Esophagus squamous epithelium (tissue), 5 donors: Measurements from ENCODE around the gene PRKAR1B. TPM values are rescaled to one million over a fixed set of nuclear protein-coding genes. Genes with fewer than 3 reads are reported as not detected.

Experiments used
- DNase-seq: peaks from one replicate; lab custom pipeline; 2025; lab: John Stamatoyannopoulos, UW
- H3K27ac ChIP-seq, 4 donors: fragments of 200-600 bp; sonication (generic); one replicate each; pipeline ENCODE4 v1.5.1; 2016 to 2019; ENCODE audit warnings: mild to moderate bottlenecking in 1 of 4
- H3K27me3 ChIP-seq, 4 donors: fragments of 200-600 bp; sonication (generic); 1 replicate in 3 of 4; 2 replicates in 1 of 4; pipeline versions ENCODE4 v1.5.1 to v1.6.0; 2017 to 2021; ENCODE audit warnings: antibody characterized with exemption in 1 of 4
- H3K36me3 ChIP-seq, 3 donors: fragments of 200-600 bp; sonication (generic); one replicate each; pipeline ENCODE4 v1.5.1; 2016 to 2019
- H3K4me1 ChIP-seq, 3 donors: fragments of 200-600 bp; sonication (generic); one replicate each; pipeline ENCODE4 v1.5.1; 2017 to 2019
- H3K4me3 ChIP-seq, 4 donors: fragments of 200-600 bp; sonication (generic); 1 replicate in 3 of 4; 2 replicates in 1 of 4; pipeline ENCODE4 v1.5.1; 2016 to 2019; ENCODE audit warnings: mild to moderate bottlenecking in 2 of 4, moderate library complexity in 1 of 4
- H3K9me3 ChIP-seq, 3 donors: fragments of 200-600 bp; sonication (generic); one replicate each; pipeline ENCODE4 v1.5.1; 2016 to 2019
- POLR2A ChIP-seq, 4 donors: fragments of 450-650 bp; IDR thresholded peaks; one replicate each; pipeline ENCODE4 v1.6.1; 2017; ENCODE audit warnings: antibody characterized with exemption in 4 of 4, mild to moderate bottlenecking in 4 of 4, moderate library complexity in 3 of 4
- WGBS, 2 donors: methylation state at CpG; one replicate each; pipeline ENCODE4 v1.1.5; 2018; 5-methylcytosine and 5-hydroxymethylcytosine counted together
- intact Hi-C: fragments of 100-400 bp; cut with DNase I; formaldehyde crosslinking; loops from one replicate; pipeline ENCODE4 v1.15.0; 2022
- total RNA-seq, 4 donors: library from RNA; depleted of rRNA; stranded (reverse); fragments of >200 nt; gene quantifications; one replicate each; pipeline ENCODE4 v1.1.0, GENCODE V29; 2016
- TF ChIP-seq, protein P1 (sequence below), 6 experiments: fragments of 450-650 bp in 4 of 6; fragments of 200-600 bp in 2 of 6; sonication (generic) in 2 of 6; IDR thresholded peaks; one replicate each; pipeline ENCODE4 v1.5.1; 2016 to 2019; ENCODE audit warnings: antibody characterized with exemption in 6 of 6, mild to moderate bottlenecking in 4 of 6, moderate library complexity in 4 of 6
- donor health status: DM: yes; HTN: yes; CAD: no.

The PRKAR1B gene
- total RNA-seq, 4 donors from 2014 or later, result 10.2 to 13.1 (median 12.5) TPM

DNA sequence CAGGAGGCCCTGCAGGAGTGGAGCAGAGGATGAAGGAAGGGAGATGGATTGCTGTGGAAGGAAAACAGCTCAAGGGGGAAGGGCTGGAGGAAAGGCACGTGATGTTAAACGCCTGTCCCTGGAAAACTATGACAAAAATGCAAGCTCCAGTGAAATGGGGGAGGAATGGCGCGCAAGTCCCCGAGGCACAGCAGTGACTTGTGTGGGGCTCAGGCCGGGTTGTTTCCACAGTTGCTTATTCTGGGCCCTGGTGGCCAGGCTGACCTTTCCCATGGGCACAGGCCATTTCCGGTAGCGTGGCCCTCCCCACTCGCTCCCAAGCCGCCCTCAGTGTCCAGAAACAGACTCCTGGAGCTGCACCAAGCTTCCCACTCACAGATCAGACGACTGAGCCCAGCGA lies 139.3 kb downstream of the PRKAR1B start:
- Histone ChIP-seq H3K27ac (peak overlapping the region in 3 of 4 donors; percentile 16 to 53 (median 29)), H3K4me1 (peaks cover 0 to 22% (median 0%) of the 10 kb centered on the region in 3 donors), H3K27me3 (no peaks in the 10 kb centered on the region), H3K4me3 (no peak overlapping the region), H3K9me3 (no peaks in the 10 kb centered on the region), H3K36me3 (peaks cover 0 to 34% (median 0%) of the 10 kb centered on the region in 3 donors)
- WGBS, 2 donors, result 75 to 96% methylated on average over 6 of the region's 12 CpGs
- no peak for TF ChIP-seq POLR2A (IDR thresholded peaks at IDR 0.05)
- TF ChIP-seq, protein P1, sequence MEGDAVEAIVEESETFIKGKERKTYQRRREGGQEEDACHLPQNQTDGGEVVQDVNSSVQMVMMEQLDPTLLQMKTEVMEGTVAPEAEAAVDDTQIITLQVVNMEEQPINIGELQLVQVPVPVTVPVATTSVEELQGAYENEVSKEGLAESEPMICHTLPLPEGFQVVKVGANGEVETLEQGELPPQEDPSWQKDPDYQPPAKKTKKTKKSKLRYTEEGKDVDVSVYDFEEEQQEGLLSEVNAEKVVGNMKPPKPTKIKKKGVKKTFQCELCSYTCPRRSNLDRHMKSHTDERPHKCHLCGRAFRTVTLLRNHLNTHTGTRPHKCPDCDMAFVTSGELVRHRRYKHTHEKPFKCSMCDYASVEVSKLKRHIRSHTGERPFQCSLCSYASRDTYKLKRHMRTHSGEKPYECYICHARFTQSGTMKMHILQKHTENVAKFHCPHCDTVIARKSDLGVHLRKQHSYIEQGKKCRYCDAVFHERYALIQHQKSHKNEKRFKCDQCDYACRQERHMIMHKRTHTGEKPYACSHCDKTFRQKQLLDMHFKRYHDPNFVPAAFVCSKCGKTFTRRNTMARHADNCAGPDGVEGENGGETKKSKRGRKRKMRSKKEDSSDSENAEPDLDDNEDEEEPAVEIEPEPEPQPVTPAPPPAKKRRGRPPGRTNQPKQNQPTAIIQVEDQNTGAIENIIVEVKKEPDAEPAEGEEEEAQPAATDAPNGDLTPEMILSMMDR (IDR thresholded peaks at IDR 0.05), result no peak
- DNase-seq, result no peak
- intact Hi-C loops, result no loop called here

DNA sequence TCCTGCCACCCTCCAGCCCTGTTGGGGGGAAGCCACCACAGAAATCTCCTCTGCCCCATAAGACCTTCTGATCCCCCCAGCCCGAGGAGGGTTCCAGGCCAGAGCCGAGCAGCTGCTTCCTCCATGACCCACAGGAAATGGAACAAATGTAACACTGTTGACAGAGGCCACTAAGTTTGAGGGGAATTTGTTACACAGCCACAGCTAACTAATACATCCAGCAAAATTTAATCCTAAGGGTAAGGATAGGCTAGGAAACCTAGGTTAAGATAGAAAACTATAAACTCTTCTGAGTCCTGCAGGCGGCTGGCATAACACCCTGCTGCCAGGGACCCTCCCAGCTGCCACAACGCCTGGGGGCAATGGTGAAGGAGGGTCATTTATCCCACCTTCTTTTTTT lies 140.6 kb downstream of the PRKAR1B start:
- Histone ChIP-seq H3K4me1 (peaks cover 0 to 20% (median 0%) of the 10 kb centered on the region in 3 donors), H3K9me3 (no peaks in the 10 kb centered on the region), H3K36me3 (peaks cover 0 to 43% (median 0%) of the 10 kb centered on the region in 3 donors), H3K4me3 (no peak overlapping the region), H3K27me3 (no peaks in the 10 kb centered on the region), H3K27ac (no peak overlapping the region)
- TF ChIP-seq, protein P1 (IDR thresholded peaks at IDR 0.05), result no peak
- no peak for TF ChIP-seq POLR2A (IDR thresholded peaks at IDR 0.05)
- 86 to 91% methylated on average over 2 to 3 of the region's 4 CpGs for WGBS, 2 donors
- intact Hi-C loops, result no loop called here
- no peak for DNase-seq

DNA sequence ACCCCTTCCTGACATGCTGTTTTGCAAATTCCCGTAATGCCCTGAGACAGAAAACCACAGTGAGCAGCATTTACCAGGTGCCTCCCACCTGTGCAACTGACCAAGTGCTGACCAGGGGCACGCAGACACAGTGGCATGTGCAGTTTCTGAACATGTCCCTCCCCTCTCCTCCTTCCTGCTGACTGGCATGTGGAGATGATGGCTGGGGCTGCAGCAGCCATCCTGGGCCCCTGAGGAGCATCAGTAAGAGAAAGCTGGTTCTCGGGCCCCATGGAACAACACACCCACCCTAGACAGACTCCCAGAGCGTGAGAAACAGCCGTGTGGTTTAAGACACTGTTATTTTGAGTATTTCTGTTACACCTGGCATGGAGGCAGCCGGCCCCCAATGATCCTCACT lies 141.2 kb downstream of the PRKAR1B start:
- no peak overlapping the region for H3K4me3 ChIP-seq
- no peak for DNase-seq
- WGBS, 2 donors, result 88 to 90% methylated on average over 4 to 5 of the region's 6 CpGs
- H3K36me3 ChIP-seq, result peaks cover 0 to 43% (median 0%) of the 10 kb centered on the region in 3 donors
- H3K27me3 ChIP-seq, result no peaks in the 10 kb centered on the region
- H3K27ac ChIP-seq, result no peak overlapping the region
- peaks cover 0 to 14% (median 0%) of the 10 kb centered on the region in 3 donors for H3K4me1 ChIP-seq
- H3K9me3 ChIP-seq, result no peaks in the 10 kb centered on the region
- TF ChIP-seq POLR2A (IDR thresholded peaks at IDR 0.05), result no peak
- TF ChIP-seq, protein P1 (IDR thresholded peaks at IDR 0.05), result no peak
- intact Hi-C loops, result no loop called here

DNA sequence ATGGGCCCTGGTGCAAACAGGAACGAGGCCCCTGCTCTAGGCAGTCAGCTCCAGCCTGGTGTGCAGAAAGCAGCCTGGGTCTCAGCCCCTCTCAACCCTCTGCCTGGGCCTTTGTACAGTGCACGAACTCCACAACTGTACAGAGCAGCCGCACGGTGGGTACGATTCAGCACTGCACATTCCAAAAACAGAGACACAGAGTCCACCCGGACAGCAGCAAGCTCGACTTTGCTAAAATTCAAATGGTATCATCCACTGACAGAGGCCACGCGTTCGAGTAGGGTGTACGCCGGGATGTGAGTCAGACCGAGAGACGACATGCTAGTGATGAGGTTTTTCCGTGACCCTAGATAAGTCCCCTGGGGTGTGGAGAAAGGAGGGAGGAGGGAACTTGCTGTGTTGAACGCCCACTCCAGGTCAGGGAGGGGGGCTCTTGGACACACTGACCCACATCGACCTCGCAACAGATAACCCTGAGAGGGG lies 141.8 kb downstream of the PRKAR1B start:
- Histone ChIP-seq H3K4me1 (peaks cover 0 to 8% (median 0%) of the 10 kb centered on the region in 3 donors), H3K27me3 (no peaks in the 10 kb centered on the region), H3K36me3 (peaks cover 0 to 40% (median 0%) of the 10 kb centered on the region in 3 donors), H3K9me3 (no peaks in the 10 kb centered on the region), H3K27ac (no peak overlapping the region), H3K4me3 (no peak overlapping the region)
- intact Hi-C loops, result no loop called here
- 76 to 77% methylated on average over 15 to 18 of the region's 18 CpGs for WGBS, 2 donors
- no peak for TF ChIP-seq POLR2A (IDR thresholded peaks at IDR 0.05)
- TF ChIP-seq, protein P1 (IDR thresholded peaks at IDR 0.05), result no peak
- DNase-seq, result no peak

DNA sequence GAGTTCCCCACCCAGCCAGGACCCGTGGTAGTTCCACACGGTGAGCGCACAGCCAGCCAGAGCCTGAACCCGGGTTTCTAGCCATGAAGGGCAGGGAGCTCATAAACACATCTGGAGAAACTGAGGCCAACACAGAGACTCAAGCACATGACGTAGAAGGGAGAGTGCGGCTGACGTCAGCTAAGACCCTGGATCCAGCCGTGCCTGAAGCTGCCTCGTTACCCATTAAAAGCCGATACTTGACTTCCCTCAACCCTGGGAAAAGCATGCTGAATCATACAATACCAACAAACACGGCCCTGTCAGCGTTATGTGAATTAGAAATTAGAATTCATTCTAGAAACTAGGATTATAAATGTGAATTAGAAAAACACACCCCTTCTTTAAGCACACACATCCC lies 142.3 kb downstream of the PRKAR1B start:
- no peak overlapping the region for H3K27ac ChIP-seq
- no peak for TF ChIP-seq POLR2A (IDR thresholded peaks at IDR 0.05)
- TF ChIP-seq, protein P1 (IDR thresholded peaks at IDR 0.05), result no peak
- peaks cover 0 to 37% (median 0%) of the 10 kb centered on the region in 3 donors for H3K36me3 ChIP-seq
- H3K4me3 ChIP-seq, result no peak overlapping the region
- H3K27me3 ChIP-seq, result no peaks in the 10 kb centered on the region
- 89 to 92% methylated on average over 8 of the region's 12 CpGs for WGBS, 2 donors
- intact Hi-C loops, result no loop called here
- no peak for DNase-seq
- no peaks in the 10 kb centered on the region for H3K9me3 ChIP-seq
- peaks cover 0 to 6% (median 0%) of the 10 kb centered on the region in 3 donors for H3K4me1 ChIP-seq
